GM18858 (cell line): Measurements from ENCODE around the gene PDE6G.
"Not testable (repeated sequence)": the region's sequence is repeated elsewhere in the genome, so short reads cannot be mapped to it uniquely, and the experiment has no call there.

Experiments
- ATAC-seq: cut with Tn5 transposase; IDR thresholded peaks from one replicate; pipeline ENCODE4 v1.9.1; 2021; ENCODE audit not compliant: unreplicated experiment

The PDE6G gene

GRCh38 chr17:81687770-81688541 lies 31.6 kb upstream of the PDE6G start:
- ATAC-seq: no peak

- ATAC-seq: no peak
Measured at GRCh38 chr17:81686614-81687013, 30.3 kb upstream of the PDE6G start.

DNA sequence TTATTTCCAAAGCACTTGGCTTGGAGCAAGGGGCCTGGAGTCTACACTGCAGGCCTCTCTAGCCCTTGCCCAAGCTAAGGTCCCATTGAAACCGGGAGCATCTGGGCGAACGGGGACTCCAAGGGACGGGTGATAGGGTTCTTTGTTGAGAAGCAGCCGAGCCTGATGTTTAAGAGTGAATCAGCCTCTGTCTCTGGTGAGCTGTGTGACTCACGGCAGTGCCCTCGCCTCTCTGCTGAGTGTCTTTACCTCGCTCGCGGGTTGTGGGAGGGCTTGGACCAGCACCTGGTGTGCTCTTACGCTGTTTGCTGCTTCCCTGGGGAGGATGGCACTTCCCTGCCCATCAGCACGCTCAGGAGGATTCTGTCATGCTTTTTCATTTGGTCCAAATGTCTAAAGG lies 28.8 kb upstream of the PDE6G start:
- no peak for ATAC-seq

GRCh38 chr17:81684442-81684911 lies 28.1 kb upstream of the PDE6G start:
- no peak for ATAC-seq

- peak; percentile 86 for ATAC-seq
Measured at GRCh38 chr17:81683584-81684441, 27.5 kb upstream of the PDE6G start, which contains the start of the genes ARL16 and HGS. Gene ARL16, minus strand, starts transcription at chr17:81683797. Its CDS starts 44 bp downstream, at chr17:81683753. Gene HGS, plus strand, starts transcription at chr17:81684011. Its CDS starts 56 bp downstream, at chr17:81684067.

- no peak for ATAC-seq
Measured at GRCh38 chr17:81683208-81683583, 26.9 kb upstream of the PDE6G start.

DNA sequence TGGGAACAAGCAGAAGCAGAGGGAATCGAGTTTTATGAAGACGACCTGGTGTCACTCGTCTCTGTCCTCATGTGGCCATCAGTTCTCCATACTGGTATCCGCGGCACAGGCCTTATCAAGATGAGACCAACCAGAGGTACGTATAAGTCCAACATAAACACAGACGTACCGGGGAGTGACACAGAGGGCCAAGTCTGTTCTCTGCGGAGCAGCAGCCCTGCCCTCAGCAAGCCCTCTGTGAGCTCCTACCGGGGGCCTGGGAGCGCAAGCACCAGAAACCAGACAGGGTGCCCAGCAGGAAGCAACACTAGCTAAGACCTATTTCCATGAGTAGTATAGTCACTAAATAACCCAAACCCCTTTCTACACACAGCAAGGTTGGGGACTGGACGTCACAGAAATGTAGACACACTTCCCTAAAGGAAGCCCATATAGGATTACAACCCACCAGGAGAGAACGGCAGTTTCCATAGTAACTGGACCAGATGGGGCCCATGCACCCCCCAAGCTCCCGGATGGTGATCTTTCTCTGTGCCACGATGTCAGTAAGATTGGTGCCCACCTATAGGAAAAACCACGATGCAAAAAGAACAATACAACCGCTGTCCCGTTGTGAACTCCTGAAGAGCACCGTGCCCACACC lies 26.3 kb upstream of the PDE6G start:
- no peak for ATAC-seq

- ATAC-seq: no peak
Measured at GRCh38 chr17:81681672-81682071, 25.3 kb upstream of the PDE6G start.

DNA sequence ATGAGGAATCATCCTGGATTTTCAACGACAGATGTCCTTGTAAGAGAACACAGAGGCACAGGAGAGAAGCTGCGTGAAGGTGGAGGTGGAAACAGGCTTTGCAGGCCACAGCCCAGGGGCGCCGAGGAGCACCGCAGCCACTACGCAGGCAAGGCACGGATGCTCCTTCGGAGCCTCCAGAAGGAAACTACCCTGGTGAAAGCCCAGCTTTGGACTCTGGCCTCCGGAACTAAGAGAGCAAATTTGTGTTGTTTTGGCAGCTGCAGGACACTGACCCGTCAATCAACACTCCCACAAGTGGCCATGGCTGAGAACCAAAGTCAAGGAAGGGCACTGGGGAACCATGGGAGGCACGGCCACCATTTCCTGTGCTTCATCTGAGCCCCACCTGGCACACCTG lies 23.8 kb upstream of the PDE6G start:
- no peak for ATAC-seq

DNA sequence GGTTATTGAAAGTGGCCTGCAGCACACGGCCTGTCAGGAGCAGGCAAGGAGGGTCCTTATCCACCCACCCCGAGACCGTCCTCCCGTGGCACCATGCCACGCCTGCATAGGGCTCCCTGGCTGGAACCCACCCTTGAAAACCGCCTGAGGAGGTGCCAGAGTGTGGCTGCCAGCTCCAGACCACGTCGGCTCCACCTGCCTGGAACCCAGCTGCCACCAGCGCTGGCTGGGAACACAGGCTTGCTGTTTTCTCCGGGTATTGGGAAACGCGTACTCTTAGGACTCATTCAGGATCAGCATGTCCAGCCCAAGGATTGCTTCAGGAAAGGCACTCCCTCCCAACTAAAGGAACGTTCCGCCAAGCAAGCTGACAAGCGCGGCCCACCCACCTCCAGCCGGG lies 20.6 kb upstream of the PDE6G start:
- no peak for ATAC-seq

DNA sequence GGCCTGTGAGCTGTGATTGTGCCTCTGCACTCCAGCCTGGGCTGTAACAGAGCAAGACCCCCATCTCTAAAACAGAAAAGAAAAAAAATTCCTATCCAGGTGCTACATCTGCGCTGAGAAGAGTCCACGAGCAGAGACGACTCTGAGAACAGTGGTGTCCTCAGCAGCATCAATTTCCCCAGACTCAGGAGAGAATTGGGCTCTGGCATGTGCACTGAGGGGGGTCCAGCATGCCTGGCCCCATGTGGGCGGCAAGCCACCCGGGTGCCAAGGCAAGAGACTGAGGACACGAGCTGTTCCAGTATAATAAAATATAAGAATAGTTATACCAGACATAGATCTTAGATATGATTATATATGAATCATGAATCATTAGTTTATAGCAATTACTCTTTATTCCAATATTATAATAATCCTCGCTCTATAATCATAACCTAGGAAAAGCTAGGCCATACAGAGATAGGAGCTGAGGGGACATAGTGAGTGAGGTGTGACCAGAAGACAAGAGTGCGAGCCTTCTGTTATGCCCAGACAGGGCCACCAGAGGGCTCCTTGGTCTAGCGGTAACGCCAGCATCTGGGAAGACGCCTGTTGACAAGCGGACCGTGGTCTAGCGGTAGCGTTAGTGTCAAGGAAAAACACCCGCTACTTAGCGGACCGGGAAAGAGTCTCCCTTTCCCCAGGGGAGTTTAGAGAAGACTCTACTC lies 19.3 kb upstream of the PDE6G start:
- ATAC-seq: not testable (repeated sequence)

- ATAC-seq: no peak
Measured at GRCh38 chr17:81673561-81674258, 17.4 kb upstream of the PDE6G start.

DNA sequence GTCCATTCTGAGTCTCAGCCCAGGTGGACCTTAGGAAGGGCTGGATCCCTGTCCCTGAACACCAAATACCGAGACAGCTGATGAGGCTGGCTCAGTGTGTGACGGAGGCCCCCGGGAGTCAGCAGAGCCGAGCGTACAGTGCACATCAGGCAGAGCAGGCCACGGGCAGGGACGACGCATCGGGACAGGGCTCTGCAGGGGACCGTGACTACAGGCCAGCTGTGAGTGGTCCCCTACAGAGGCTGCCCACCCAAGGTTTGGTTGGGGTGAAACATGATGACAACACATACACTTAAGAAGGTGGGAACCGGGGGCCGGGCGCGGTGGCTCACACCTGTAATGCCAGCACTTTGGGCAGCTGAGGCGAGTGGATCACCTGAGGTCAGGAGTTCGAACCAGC lies 16.6 kb upstream of the PDE6G start:
- ATAC-seq: no peak

- ATAC-seq: no peak
Measured at GRCh38 chr17:81672504-81672903, 16.2 kb upstream of the PDE6G start.

GRCh38 chr17:81667754-81668153 lies 11.4 kb upstream of the PDE6G start:
- no peak for ATAC-seq

DNA sequence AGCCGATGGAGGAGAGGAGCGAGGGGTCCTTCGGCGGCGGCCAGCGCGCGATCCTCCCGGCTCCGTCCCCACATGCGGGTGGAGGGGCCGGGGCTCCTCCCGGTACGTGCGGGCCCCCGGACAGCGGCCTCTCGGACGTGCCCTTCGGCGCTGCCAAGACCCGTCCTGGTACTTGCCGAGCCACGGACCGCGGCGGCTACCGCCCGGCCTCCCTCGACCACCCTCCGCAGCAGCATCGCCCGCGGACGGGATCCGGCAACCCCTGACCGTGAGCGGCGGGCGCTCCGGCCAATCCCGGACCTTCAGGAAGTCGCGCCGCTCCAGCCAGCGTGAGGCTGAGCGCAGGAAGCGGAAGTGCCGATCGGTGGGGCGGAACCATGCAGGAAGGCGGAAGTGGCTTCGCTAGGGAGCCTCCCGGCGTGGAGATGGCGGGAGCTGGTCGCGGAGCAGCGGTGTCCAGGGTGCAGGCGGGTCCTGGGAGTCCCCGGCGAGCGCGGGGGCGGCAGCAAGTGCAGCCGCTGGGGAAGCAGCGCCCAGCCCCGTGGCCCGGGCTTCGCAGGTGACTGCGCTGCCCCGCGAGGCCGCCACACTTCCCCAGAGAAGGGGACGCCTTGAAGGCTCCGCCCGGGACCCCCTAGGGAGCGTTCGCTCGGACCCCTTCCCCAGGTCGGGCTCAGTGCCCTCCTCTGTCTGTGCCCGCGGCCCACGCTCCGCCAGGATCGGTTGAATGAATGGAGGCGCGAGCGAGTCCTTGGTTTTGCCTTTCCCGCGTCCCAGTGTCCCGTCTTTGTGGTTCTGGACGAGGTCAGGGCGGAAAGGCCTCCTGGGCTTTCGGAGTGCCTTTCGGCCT lies 10.2 kb upstream of the PDE6G start, which contains the start of the genes CCDC137 and OXLD1:
TSS of gene CCDC137 (plus strand) at position 396 of the 850 bp plus-strand sequence. CDS start at position 426, 30 bp downstream.
TSS of gene OXLD1 (minus strand) at position 264 of the 850 bp plus-strand sequence. CDS start at position 236, 28 bp downstream.
- peak; percentile 78 for ATAC-seq

DNA sequence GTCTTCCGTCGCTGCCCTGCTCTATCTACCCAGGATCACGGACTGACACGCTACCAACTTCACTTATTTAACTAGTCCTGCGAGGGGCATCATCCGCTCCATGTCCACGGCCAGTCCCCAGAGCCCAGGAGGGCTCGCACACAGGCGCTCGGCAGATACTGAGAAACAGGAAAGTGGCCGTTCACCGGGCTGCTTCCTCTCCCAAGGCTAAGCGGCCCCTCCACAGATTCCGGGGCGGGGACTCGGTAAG lies 9.7 kb upstream of the PDE6G start:
- ATAC-seq: no peak

- no peak for ATAC-seq
Measured at GRCh38 chr17:81665205-81666091, 9.1 kb upstream of the PDE6G start.
